Measurements from ENCODE around the gene OR2B6. TPM values are rescaled to one million over a fixed set of nuclear protein-coding genes. Genes with fewer than 3 reads are reported as not detected.

Gene OR2B6
- not detected for total RNA-seq
- 0.50 TPM for total RNA-seq (2013)

DNA sequence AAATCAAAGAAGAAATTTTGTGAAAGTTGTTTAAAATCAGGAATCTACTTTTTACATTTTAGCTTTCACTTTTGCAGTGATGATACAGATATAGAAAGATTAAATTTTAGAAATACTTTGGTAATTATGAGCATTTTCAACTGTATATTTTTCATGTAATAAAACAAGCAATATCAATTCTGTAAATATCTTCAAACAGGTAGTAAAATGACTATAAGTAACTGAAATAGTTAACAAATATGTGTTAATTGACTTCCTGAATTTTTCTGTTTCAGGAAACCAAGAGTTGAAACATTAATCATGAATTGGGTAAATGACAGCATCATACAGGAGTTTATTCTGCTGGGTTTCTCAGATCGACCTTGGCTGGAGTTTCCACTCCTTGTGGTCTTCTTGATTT is at the start of gene OR2B6:
Gene OR2B6 (plus strand): TSS at position 301 of the 400 bp plus-strand sequence. CDS start 0 bp downstream, at position 301.
- no peaks in the 10 kb centered on the region for H3K9me3 Mint-ChIP-seq
- intact Hi-C loops (cut with micrococcal nuclease) = no loop called here
- Histone ChIP-seq H3K27me3 (ENCODE audit: control insufficient read depth, insufficient read depth, low read length) (peaks cover 10% of the 10 kb centered on the region), H3K36me3 (ENCODE audit: control insufficient read depth, insufficient read depth, low read length) (no peaks in the 10 kb centered on the region), H3K9me3 (ENCODE audit: control insufficient read depth, insufficient read depth, low read length) (no peaks in the 10 kb centered on the region), H3K27ac (ENCODE audit: low read length) (no peak within 1 kb of the TSS), H3K4me1 (ENCODE audit: control insufficient read depth, insufficient read depth, low read length) (no peaks in the 10 kb centered on the region), H3K4me3 (ENCODE audit: low read length) (no peak within 1 kb of the TSS)
- DNase-seq = no peak
- peaks cover 22 to 50% of the 10 kb centered on the region in 2 donors for H3K27me3 Mint-ChIP-seq (ENCODE audit: low read depth in 2 of 2)
- no peak for ATAC-seq
- no peaks in the 10 kb centered on the region for H3K4me1 Mint-ChIP-seq
- H3K27ac Mint-ChIP-seq = no peak within 1 kb of the TSS
- WGBS (ENCODE audit: insufficient coverage) = 0% methylated on average over 1 of the region's 1 CpG
- no peaks in the 10 kb centered on the region for H3K36me3 Mint-ChIP-seq
- TF ChIP-seq, protein P1, sequence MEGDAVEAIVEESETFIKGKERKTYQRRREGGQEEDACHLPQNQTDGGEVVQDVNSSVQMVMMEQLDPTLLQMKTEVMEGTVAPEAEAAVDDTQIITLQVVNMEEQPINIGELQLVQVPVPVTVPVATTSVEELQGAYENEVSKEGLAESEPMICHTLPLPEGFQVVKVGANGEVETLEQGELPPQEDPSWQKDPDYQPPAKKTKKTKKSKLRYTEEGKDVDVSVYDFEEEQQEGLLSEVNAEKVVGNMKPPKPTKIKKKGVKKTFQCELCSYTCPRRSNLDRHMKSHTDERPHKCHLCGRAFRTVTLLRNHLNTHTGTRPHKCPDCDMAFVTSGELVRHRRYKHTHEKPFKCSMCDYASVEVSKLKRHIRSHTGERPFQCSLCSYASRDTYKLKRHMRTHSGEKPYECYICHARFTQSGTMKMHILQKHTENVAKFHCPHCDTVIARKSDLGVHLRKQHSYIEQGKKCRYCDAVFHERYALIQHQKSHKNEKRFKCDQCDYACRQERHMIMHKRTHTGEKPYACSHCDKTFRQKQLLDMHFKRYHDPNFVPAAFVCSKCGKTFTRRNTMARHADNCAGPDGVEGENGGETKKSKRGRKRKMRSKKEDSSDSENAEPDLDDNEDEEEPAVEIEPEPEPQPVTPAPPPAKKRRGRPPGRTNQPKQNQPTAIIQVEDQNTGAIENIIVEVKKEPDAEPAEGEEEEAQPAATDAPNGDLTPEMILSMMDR (IDR thresholded peaks at IDR 0.05) = no peak
- H3K4me3 Mint-ChIP-seq = no peak within 1 kb of the TSS

DNA sequence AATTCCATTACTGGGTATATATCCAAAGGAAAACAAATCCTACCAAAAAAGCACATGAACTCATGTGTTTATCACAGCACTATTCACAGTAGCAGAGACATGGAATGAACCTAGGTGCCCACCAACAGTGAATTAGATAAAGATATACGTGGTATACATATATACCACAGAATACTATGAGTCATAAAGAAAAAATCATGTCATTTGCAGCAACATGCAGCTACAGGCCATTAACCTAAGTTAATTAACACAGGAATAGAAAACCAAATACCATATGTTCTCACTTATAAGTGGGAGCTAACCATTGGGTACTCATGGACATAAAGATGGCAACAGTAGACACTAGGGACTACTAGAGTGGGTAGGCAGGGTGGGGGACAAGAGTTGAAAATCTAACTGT is 49.0 kb upstream of the OR2B6 start:
- Mint-ChIP-seq H3K4me3 (no peak overlapping the region), H3K27me3 (ENCODE audit: low read depth in 2 of 2) (peaks cover 13 to 15% of the 10 kb centered on the region in 2 donors), H3K9me3 (no peaks in the 10 kb centered on the region), H3K4me1 (peaks cover under 1 to 1% of the 10 kb centered on the region in 2 donors), H3K36me3 (no peaks in the 10 kb centered on the region), H3K27ac (no peak overlapping the region)
- Histone ChIP-seq H3K9me3 (ENCODE audit: control insufficient read depth, insufficient read depth, low read length) (no peaks in the 10 kb centered on the region), H3K27ac (ENCODE audit: low read length) (no peak overlapping the region), H3K4me3 (ENCODE audit: low read length) (no peak overlapping the region), H3K4me1 (ENCODE audit: control insufficient read depth, insufficient read depth, low read length) (peaks cover 7% of the 10 kb centered on the region), H3K36me3 (ENCODE audit: control insufficient read depth, insufficient read depth, low read length) (no peaks in the 10 kb centered on the region), H3K27me3 (ENCODE audit: control insufficient read depth, insufficient read depth, low read length) (peaks cover 6% of the 10 kb centered on the region)
- ATAC-seq = no peak
- DNase-seq = no peak
- intact Hi-C loops (cut with micrococcal nuclease) = no loop called here
- WGBS (ENCODE audit: insufficient coverage) = 67% methylated on average over 1 of the region's 1 CpG
- TF ChIP-seq, protein P1 (IDR thresholded peaks at IDR 0.05) = no peak

- Mint-ChIP-seq H3K27ac (no peak within 1 kb of the TSS), H3K9me3 (no peaks in the 10 kb centered on the region), H3K27me3 (ENCODE audit: low read depth in 2 of 2) (peaks cover 12 to 23% of the 10 kb centered on the region in 2 donors), H3K4me1 (no peaks in the 10 kb centered on the region), H3K36me3 (no peaks in the 10 kb centered on the region), H3K4me3 (no peak within 1 kb of the TSS)
- no peak for DNase-seq
- no peak for ATAC-seq
- Histone ChIP-seq H3K27me3 (ENCODE audit: control insufficient read depth, insufficient read depth, low read length) (peaks cover 9% of the 10 kb centered on the region), H3K9me3 (ENCODE audit: control insufficient read depth, insufficient read depth, low read length) (no peaks in the 10 kb centered on the region), H3K27ac (ENCODE audit: low read length) (no peak within 1 kb of the TSS), H3K4me3 (ENCODE audit: low read length) (no peak within 1 kb of the TSS), H3K36me3 (ENCODE audit: control insufficient read depth, insufficient read depth, low read length) (no peaks in the 10 kb centered on the region), H3K4me1 (ENCODE audit: control insufficient read depth, insufficient read depth, low read length) (no peaks in the 10 kb centered on the region)
- TF ChIP-seq, protein P1 (IDR thresholded peaks at IDR 0.05) = no peak
- WGBS (ENCODE audit: insufficient coverage) = 89% methylated on average over 1 of the region's 2 CpGs
- intact Hi-C loops (cut with micrococcal nuclease) = no loop called here
Measured at GRCh38 chr6:27911956-27912446, 45.0 kb upstream of the OR2B6 start, which contains the start of gene OR2B2. OR2B2 (minus strand) TSS chr6:27912396; CDS start chr6:27912319, 77 bp downstream.

DNA sequence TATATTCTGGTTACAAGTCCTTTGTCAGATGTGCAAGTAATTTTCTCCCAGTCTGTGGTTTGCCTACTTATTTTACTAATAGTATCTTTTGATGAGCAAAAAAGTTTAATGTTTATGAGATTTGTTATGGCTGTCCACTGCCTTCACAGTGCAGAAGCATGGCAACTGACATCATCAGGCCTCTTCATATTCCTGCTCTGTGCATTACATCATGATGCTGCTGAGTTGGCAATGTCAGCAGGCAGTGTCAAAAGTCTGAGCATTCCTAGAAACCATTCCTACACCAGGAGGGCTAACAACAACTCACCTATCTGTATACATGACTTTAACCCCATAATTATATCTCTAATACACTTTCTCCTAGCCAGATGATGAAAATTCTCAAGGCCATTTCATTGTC is 34.1 kb upstream of the OR2B6 start:
- ATAC-seq (no peak), DNase-seq (no peak)
- no peaks in the 10 kb centered on the region for H3K36me3 Mint-ChIP-seq
- H3K9me3 Mint-ChIP-seq = no peaks in the 10 kb centered on the region
- no peaks in the 10 kb centered on the region for H3K4me1 ChIP-seq (ENCODE audit: control insufficient read depth, insufficient read depth, low read length)
- H3K36me3 ChIP-seq (ENCODE audit: control insufficient read depth, insufficient read depth, low read length) = no peaks in the 10 kb centered on the region
- H3K27me3 ChIP-seq (ENCODE audit: control insufficient read depth, insufficient read depth, low read length) = peaks cover 11% of the 10 kb centered on the region
- no peak overlapping the region for H3K27ac Mint-ChIP-seq
- no peaks in the 10 kb centered on the region for H3K9me3 ChIP-seq (ENCODE audit: control insufficient read depth, insufficient read depth, low read length)
- no peaks in the 10 kb centered on the region for H3K4me1 Mint-ChIP-seq
- H3K27me3 Mint-ChIP-seq (ENCODE audit: low read depth in 2 of 2) = peaks cover 13 to 27% of the 10 kb centered on the region in 2 donors
- no peak overlapping the region for H3K27ac ChIP-seq (ENCODE audit: low read length)
- TF ChIP-seq, protein P1 (IDR thresholded peaks at IDR 0.05) = no peak
- intact Hi-C loops (cut with micrococcal nuclease) = no loop called here
- H3K4me3 ChIP-seq (ENCODE audit: low read length) = no peak overlapping the region
- no peak overlapping the region for H3K4me3 Mint-ChIP-seq

Measured in natural killer cell (primary cell).